HG02852 (cell line): ENCODE measurements around the gene PPP2R2D.
A peak's percentile ranks its signal among the peaks of the same experiment; 100 is the strongest.
"Not testable (repeated sequence)": the region's sequence is repeated elsewhere in the genome, so short reads cannot be mapped to it uniquely, and the experiment has no call there.

Experiments used
- ATAC-seq: cut with Tn5 transposase; IDR thresholded peaks from one replicate; pipeline ENCODE4 v1.9.1; 2021; ENCODE audit warnings: mild to moderate bottlenecking, moderate library complexity; ENCODE audit not compliant: unreplicated experiment

PPP2R2D gene

DNA sequence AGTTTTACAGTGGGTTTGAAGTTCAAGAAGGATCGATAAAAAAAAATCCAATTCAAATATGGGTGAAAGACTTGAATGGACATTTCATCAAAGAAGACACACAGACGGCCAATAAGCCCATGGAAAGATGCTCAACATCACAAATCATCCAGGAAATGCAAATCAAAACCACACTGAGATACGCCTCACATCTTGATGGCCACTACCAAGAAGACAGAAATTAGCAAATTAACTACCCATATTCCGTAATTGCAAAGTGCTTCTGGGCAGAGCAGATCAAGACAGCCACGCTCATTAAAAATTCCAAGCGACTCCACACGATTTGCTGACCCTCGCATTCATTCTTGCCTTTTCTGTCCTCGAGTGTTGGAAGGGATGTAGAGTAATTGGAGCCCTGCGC lies 34.1 kb upstream of the PPP2R2D start:
- ATAC-seq = no peak

GRCh38 chr10:131868436-131868835 lies 32.4 kb upstream of the PPP2R2D start:
- ATAC-seq = no peak

DNA sequence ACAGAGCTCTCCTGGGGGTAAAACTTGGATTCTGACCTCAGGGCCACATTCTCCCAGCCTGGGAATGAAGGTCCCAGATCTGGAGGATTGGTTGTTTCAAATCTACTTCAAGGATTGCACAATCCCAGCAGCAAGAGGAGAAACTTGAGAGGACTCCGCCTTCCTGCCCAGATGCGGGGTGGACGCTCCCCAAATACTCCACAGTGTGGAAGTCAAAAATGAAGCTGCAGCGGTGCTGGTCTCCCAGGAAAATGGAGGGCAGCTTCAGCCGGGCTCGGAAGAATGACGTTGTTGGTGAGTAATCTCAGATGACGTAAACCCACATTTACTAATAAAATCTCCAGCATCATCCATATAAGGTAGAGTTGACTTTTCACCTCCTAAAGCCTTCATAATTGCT lies 31.5 kb upstream of the PPP2R2D start:
- ATAC-seq = no peak

DNA sequence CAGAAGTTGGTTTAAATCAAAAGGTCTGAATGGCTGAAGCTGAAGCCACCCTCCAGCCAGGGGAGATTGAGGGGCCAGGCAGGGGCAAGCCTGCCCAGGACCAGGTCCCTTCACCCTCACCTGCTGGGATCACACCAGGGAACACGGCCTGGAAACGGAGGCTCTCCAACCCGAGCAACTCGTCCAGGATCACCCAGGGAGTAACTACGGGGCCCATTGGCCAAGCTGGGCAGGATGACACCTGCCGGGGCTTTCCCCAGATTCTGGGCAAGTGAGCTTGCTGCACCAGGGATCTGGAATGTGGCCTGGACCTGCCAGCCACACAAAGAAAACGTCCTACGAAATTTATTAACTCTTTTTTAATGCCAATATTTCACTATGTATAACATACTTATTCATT lies 30.4 kb upstream of the PPP2R2D start:
- ATAC-seq = no peak

DNA sequence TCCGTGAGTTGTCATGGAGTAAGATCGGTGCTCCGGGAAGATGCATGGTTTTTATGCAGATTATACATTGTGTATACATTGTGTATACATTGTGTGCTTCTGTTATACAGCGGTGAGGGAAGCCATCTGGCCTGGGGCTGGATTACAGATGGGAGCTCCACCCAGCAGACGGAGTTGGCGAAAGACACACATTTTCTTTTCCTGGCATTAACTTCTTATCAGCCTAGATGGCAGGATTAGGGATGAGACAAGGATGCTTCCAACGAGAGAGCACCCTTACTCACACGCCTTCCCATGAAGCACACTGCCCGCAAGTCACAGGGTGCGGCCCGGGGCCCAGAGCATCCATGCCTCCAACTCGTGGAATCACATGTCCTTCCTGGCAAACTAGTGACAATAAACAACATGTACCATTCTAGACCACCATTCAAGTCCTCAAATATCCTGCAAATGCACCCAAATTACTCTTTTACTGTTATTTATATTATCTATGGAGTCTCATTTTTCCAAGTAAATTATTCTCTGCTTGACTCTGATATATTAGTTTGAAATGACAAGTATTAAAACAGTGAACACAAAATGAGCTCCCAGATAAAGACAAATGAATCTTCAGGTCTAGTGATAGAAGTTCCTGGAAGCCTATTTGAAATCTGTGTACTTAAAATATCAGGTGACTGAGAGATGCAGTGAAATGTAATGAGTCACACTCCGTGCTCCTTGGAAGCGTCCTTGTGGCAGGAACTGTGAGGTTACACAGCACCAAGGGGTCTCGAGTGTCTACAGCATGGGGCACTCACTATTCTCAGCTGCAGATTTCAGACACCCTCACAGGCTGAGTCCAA lies 29.8 kb upstream of the PPP2R2D start:
- ATAC-seq = no peak

GRCh38 chr10:131871673-131872005 lies 29.2 kb upstream of the PPP2R2D start:
- ATAC-seq = no peak

GRCh38 chr10:131872011-131872826 lies 28.6 kb upstream of the PPP2R2D start:
- no peak for ATAC-seq

DNA sequence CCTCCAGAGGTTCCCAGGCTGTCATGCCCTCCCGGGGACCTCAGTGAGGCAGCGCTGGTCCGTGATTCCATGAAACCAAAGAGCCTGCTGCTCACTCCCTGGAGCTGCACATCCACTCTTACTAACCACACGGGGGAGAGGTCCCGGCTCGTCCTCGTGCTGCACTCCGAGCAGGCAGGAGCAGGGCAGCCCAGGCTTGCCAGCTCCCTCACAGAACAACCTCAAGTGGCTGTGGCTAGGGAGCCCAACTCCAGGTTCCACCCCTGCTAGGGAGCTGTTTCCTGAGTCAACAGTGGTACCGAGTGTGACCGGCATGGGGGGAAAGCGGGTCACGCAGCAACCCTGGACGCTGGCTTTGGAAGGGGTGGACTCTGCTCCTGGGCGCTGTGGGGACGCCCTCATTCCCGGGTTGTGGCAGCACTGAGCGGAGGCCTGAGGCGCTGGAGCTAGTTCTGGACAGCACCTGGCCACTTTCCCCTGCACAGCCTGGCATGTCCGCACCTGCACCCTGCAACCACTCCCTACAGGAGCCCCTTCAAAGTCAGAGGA lies 27.9 kb upstream of the PPP2R2D start:
- ATAC-seq = no peak

- ATAC-seq = peak; percentile 84
Observed at GRCh38 chr10:131874991-131875451, 25.8 kb upstream of the PPP2R2D start.

DNA sequence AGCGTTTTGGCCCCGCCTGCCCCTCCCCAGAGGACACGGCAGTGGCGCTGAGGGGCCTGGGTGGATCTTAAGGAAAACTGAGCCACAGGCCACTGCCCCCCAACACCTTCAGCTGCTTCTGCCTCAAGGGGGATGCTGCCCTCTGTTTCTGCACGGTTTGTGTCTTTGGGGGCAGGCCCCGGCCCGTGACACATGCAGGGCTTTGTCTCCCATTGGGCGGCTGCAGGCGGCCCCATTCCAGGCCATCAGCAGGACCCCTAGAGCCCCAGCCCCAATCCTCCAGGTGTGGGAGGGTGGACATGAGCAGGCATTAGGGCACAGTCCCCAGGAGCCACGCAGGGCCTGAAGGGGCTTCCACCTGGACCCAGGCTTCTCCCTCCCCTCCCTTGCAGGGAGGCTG lies 25.3 kb upstream of the PPP2R2D start:
- no peak for ATAC-seq

DNA sequence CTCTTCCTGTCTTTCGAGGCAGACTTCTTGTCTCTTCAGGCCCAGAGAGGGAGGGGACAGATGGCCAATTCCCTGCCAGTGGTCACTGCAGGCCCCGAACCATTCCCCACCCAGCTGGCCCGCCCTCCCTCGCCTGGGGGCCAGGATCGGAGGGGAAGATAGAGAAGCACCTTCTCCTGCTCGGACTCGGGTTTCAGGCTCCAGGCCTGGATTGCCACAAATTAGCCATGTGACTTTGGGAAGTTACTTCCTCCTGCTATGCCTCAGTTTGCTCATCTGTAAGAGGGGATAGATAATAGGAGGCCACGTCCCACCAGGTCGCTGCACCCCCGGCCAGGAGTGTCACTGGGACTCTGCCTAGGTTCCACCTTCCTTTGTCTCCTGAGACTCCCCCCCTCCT lies 24.8 kb upstream of the PPP2R2D start:
- no peak for ATAC-seq

DNA sequence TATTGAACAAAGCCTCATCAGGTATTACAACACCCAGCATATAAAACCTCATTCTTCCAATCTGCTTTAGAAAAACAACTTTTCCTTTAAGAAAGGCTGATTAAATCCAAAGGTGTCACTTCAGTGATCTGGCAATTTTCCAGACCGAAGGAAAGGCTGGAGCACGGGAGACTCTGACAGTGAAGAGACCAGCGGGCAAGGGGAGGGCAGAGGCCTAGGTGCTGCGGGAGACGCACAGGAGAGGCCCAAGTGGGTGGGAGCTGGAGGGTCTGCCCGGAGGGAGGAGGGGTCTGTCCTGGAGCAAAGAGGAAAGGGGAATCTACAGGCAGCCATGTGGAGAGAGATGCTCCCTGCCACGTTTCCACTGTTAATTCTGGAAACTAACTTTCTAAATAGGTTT lies 24.3 kb upstream of the PPP2R2D start:
- no peak for ATAC-seq

DNA sequence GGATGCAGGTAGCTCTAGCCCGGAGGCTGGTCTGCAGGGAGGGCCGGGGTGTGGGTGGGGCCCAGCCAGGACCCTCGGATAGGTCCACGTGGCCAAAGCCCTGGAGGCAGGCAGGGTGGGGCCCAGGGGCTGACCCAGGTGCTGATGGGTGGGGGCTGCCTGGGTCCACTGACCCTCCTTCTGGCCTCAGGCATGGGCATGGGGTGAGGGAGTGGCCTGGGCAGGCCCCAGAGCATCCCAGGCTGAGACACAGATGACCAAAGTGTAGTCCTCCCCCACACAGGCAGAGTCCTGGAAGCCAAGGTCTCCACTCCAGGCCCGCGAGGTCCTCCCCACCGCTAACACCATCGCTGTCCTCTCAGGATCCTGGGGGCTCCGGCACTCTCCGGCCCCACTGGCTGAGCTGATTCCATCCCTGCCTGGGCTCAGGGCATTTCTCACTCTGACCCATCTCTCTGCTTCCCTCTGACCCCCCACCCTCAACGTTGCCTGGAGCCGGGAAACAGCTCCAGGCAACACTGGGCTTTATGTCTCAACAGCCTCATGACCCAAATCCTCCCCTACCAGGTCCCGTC lies 20.7 kb upstream of the PPP2R2D start:
- ATAC-seq = no peak

DNA sequence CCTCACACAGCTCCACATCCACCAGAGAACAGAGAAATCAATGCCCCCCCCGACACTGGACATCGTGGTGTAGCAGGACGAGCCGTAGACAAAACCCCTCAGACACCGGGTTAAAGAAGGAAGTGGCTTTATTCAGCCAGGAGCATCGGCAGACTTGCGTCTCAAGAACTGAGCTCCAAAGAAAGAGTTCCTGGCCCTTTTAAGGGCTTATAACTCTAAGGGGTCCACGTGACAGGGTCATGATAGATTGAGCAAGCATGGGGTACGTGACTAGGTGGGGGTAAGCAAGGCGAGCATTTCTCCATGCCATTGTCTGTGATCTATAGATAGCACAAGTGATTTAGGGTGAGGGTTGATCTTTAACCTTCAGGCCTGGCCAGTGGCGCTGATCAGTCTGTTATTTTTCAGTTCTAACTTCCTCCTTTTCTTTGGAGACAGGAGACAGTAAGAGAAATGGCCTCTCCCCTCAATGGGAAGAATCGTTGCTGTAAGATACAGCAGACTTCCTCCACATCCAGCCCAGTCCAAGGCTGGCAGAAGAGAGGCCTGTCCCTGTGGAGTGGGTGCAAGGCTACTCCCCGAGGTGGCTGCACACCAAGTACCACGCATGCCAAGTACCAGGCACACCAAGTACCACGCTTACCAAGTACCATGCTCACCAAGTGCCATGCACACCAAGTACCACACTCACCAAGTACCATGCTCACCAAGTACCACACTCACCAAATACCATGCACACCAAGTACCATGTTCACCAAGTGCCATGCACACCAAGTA lies 19.5 kb upstream of the PPP2R2D start:
- ATAC-seq = no peak

DNA sequence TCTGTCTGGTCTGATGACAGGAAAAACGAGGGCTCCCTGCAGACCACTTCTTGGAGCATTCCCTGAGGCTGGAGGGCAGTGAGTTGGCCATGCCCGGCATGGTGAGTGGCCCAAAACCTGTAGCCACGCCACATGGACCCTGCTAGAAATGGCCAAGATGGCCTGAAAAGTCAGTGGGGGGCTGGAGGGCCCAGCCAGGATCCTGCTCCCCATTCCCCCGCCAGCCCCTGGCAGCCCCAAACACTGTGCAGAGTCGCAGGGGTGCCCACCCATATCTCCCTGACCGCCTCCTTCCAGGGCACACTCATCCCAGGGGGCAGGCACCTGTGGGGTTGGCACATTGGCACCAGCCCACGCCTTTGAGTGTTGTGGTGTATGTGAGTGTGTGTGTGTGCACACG lies 18.7 kb upstream of the PPP2R2D start:
- no peak for ATAC-seq

DNA sequence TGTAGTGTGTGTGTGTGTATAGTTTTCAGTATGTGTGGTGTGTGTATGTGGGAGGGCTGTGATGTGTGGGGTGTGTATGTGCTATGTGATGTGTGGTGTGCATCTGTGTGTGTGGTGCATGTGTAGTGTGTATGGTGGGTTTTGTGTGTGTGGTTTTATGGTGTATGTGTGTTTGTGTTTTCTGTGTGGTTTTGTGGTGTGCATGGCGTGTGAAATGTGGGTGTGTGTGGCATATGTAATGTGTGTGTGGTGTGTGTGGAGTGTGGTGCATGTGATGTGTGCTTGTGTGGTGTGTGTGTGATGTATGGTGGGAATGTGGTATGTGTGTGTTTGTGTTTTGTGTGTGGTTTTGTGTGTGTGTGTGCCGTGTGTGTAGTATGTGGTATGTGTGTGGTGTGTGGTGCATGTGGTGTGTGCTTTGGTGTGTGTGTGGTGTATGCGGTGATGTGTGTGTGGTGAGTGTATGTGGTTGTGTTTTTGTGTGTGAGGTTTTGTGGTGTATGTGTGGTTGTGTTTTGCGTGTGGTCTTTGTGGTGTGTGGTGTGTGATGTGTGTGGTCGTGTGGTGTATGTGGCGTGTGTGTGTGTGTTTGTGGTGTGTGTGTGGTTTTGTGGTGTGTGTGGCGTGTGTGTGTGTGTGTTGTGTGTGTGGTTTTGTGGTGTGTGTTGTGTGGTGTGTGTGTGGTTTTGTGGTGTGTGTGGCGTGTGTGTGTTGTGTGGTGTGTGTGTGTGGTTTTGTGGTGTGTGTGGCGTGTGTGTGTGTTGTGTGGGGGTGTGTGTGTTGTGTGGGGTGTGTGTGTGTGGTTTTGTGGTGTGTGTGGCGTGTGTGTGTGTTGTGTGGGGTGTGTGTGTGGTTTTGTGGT lies 18.0 kb upstream of the PPP2R2D start:
- ATAC-seq = no peak

DNA sequence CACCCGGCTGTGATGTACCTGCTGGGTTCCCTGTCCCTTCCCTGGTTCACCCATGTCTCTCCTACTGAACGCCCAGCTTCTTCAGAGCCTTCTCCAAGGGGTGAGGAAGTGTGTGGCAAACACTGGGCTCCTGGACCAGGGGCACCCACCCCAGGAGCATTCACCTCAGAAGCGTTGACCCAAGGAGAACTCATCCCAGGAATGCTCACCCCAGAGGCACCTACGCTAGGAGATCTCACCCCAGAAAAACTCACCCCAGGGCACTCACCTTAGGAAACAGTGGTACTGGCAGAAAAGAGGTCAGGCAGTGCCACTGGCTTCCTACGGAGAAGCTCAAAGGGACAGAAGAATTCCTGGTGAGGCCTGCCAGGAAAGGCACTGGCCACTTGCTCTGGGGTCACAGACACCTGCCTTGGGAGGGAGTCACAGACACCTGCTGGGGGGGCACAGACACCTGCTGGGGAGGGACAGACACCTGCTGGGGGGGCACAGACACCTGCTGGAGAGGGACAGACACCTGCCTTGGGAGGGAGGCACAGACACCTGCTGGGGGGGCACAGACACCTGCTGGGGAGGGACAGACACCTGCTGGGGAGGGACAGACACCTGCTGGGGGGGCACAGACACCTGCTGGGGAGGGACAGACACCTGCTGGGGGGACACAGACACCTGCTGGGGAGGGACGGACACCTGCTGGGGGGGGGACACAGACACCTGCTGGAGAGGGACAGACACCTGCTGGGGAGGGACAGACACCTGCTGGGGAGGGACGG lies 17.0 kb upstream of the PPP2R2D start:
- not testable (repeated sequence) for ATAC-seq

- peak; percentile 96 for ATAC-seq
Observed at GRCh38 chr10:131885391-131886165, 15.2 kb upstream of the PPP2R2D start.
